Stimulated activated CD4-positive, alpha-beta T cell treated with anti-CD3 and anti-CD28 coated beads, Interleukin-4, amount 100 ng/mL, for 24 hours (primary cell): ENCODE measurements around the gene SF3B4.
A peak's percentile ranks its signal among the peaks of the same experiment; 100 is the strongest.

Source experiments
- DNase-seq: peaks from one replicate; pipeline ENCODE4 v3.0.0-alpha.2; 2020

SF3B4 gene

DNA sequence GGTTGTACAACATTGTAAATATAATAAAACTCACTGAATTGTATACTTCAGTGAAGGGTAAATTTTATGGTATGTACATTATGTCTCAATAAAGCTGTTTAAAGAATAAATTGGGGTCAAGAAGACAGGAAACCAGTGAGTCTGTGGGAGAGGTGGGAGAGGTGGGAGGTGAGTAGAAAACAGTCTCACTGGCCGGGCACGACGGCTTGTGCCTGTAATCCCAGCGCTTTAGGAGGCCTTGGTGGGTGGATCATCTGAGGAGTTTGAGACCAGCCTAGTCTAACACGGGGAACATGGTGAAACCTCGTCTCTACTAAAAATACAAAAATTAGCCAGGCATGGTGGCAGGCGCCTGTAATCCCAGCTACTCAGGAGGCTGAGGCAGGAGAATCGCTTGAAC is 4.9 kb upstream of the SF3B4 start:
- no peak for DNase-seq

DNA sequence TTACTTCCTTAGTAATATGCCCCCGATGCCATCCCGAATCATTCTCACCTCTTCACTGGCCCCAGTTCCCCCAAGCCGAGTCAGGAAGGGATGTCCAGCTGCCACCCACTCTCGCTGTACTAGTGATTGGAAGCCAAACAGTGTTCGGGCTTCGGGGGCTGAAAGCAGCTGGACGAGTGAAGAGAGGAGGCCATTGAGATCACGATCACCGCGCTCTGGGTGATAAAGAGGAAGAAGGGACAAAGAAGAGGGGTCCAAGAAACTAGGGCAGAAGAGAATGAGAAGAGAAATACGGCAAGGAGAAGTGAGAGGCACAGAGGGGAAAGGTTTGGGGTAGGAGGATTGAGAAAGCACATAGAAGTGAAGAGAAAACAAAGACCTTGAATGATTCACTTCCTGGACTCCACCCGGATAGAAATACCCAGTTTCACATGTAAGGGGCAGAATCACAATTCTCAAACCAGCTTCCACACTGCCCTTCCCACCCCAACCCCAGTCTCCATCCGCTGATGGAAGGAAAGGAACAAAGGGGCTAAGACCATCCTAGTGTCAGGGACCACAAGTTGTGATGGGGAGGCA is 3.7 kb upstream of the SF3B4 start:
- DNase-seq = no peak

DNA sequence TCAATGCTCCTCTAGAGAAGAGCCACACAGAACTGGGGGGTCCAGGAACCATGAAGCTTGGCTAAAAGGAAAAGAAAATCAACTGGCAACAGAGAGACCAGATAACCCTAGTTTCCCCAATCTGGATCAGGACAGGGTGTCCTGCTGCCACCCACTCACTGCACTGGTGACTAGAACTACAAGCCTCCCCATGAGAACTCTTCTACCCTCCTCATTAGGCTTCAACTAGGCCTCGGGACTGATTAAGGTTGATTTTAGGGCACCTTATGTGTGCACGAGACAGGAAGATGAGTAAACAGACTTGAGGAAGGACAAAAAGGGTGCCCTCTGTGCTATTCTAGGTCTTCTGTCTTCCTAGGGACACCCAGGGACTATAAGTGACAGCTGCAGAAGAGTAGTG is 2.3 kb upstream of the SF3B4 start:
- no peak for DNase-seq

DNA sequence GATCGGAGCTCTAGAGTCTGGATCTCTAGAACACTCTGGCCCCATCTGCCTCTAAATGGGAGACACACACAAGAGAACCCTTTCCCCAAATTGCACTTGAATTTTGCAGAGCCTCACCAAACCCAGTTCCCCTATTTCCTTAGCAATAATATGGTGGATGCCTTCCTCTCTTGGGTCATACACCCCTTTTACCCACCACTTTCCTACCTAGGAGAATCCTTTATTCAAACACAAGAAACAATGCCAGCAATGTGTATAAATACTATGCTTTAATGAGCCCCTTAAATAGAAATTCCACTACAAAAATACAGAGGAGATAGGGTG is 760 bp upstream of the SF3B4 start:
- no peak for DNase-seq

DNA sequence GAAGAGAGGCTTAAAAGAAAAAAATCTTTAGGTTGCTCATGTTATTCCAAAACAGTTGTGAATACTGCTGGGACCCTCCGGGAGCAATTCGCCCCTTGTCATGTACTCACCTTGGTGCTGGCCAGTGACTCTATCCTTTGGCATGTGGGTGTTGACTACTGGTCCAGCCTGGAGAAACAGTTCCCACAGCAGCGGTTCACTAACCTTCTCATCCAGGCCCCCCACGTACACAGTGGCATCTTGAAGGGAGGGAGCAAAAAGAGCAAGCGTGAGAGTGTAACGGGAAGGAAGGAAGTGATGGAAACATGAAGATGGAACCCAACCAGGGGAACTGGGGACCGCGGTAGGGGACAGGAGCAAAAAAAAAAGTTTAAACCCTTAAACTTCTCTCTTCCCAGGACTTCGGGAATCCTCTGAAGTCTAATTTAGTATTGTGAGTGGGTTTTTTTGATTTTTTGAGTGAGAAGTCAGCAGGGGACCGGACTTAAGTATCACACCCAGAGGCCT is 494 bp downstream of the SF3B4 start:
- DNase-seq = no peak

DNA sequence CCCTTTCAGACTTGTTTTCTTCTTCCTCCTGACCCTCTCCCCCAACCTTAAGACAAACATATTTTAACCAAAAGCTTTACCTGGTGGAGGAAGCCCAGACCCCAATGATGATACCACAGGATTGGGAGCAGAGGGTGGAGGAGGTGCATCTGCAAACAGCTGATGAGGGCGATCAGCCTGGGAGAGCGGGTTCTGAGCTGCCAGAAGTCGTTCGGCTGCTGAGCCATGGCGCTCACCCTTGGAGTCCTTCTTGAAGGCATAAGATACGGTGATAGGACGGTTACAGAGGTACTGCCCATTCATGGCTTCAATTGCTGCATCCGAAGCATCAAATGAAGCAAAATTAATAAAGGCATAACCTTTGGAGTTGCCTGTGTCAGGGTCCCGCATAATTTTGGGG is 1.3 kb downstream of the SF3B4 start:
- no peak for DNase-seq

DNA sequence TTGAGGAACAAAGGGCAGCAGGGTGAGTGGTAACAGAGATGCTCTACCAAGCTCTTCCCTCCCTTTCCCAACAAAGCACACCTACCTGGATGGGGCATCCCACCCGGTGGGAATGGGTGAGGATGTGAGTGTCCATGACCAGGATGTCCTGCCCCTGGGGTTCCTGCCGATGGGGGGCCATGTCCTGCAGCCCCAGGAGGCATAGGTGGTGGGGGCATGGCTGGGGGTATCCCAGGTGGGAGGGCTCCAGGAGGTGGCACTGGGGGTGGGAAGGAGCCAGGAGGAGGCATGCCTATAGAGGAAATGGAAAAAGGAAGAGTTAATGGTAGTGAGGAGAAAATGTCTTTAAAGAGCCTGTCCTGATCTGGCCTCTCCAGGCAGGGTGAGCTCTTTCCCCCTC is 1.9 kb downstream of the SF3B4 start:
- DNase-seq = no peak

DNA sequence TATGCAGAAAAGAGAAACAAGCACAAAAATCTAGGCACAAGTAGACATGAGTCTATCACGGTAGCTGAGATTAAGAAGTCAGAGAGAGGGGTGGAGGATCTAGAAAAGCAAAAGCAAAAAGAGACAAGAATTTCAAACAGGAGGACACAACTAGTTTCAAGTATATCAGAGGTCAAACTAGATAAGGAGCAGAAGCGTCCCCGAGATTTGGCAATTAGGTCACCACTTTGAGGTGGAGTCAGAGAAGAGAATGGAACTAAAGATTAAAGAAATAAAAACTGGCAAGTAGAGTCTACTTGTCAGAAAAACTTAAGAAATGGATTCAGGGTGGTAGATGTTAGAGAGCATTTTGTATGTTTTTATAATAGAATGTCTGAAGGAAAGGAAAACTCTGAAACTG is 2.3 kb downstream of the SF3B4 start:
- no peak for DNase-seq

DNA sequence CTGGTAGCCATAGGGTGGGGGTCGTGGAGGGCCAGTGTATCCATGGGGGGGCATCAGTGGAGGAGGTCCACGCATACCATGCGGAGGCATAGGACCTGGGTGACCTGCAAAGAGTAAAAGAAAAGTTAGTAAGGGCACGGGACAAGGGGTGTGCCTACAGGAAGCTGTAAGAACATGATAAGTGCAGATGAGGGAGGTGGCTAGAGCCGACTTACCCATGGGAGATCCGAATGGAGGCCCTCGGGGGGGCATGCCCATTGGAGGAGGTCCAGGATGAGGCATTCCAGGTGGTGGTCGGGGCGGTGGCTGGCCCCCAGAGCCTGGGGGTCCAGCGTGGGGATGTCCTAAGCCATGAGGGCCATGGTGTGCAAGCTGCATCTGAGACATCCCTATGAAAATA is 4.0 kb downstream of the SF3B4 start:
- no peak for DNase-seq

DNA sequence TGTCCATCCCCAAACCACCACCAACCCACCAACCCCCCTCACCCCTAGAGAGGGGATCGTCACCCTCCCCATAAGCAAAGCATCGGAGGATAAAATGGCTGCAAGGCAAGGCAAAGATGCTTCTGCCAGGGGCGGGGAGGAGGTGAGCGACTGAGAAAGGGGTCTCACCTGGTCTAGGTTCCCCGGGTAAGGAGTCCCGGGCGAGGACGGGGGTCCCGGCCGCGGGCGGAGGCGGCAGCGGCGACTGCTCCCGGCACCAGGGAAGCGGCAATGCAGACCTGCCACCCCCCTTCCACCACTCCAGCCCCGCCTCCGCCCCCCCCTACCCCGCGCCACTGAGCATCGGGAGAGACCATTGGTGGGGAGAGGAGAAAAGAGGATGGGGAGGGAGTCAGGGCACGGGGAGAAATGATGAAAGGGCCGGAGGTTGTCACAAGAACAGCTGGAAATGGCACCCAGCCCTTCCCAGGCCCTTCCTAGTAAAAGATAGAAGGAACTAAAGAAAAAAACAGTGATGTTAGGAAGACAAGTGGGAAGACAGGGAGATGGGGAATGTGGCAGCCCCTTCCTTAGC is 9.9 kb downstream of the SF3B4 start, which contains the start of gene SV2A:
Gene SV2A (minus strand): TSS at position 274 of the 574 bp plus-strand sequence. CDS start 4,004 bp downstream, outside the sequence.
- peak; percentile 47 for DNase-seq

DNA sequence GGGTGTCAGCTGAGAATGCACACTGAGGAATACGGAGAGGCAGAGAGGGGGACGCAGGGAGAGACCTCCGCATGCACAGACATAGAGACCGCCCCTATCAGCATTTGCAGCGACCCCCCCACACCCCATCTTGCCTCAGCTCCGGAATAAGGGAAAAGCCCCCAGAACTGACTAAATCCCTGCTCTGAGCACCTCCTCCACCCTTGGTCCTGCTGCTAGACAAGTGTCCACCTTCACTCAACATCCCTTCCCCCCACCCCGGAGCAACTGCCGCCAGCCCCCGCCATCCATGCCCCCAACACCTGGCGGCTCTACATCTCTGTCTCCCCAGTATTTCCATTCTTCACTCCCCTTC is 10.7 kb downstream of the SF3B4 start:
- DNase-seq = no peak

DNA sequence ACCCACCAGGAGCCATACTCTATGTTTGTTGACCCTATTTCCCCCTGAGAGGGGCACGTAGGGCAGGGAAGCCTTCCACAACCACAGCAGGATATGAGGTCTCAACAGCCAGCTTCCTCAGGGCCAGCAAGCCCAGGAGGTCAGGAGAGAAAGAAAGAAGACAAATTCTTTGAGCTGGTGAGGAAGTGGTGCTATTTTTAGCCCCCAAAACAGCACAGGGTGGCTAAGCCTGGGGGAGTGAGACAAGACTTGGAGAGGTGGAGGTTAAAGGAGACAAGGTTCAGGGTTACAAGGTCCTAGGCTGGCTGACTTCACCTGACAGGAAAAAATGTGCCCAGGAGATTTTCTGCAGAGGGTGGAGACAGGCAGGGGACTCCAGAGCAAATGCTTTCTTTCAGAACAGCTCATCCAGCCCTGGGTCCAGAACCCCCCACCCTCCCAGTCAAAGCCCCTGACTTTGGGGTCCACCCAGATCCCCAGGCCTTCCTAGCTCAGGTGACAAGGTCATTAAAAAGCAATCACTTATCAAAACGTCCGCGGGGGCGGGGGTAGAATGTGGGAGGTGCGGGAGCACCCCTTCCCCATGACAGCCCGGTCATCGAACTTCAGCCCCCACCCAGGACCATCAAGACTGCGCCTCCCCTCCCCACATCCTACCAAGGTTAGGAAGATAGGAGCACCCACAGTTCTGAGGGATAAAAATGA is 11.3 kb downstream of the SF3B4 start:
- DNase-seq = no peak

DNA sequence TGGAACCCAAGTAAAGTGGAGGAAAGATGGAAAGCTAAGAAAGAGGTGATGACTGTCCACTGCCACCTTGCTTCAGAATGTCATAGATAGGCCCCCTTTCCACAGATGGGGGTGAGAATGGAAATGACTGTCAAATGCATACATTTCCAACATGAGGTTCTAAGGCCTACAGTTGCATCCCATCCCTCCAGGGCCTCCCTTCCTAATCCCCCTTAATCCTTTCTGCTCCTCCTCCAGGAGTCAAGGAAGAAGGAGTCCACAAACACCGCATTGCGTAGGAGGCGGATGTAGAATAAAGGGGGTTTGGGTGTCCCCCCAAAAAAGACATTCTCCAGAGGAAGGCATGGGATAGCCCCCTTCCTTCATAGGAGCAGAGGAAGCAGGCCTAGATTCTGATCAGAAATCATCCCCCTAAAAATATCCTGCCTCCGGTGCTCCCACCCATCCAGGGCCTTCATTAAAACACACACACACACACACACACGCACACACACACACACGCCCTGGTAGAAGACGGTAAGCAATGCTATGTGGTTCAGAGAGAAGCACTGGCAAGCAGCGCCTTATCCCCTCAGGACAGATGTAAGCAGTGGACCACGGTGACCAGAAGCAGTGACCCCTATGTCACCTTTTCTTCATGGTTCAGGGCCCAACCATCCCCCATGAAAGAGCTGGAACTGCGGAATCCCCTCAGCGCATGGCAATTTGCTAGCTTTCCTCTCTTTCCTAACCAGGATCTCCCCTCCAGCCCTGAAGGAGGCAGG is 12.0 kb downstream of the SF3B4 start:
- no peak for DNase-seq

DNA sequence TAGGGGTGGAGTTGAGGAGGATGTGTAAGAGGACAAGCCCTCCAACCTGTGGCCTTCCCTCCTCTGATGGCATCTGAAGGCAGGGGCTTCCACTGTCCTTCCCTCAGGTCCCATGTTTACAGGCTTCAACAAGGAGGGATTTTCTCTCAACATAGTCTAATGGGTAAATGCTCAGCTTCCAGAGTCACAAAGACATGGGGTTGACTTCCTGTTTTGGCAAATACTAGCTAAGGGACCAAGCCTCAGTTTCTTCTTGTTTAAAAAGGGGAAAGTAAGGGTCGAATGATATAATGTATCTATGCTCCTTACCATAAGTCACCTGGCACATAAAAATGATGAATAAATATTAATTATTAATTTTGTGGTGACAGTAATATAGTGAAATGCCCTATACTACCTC is 13.1 kb downstream of the SF3B4 start:
- no peak for DNase-seq

DNA sequence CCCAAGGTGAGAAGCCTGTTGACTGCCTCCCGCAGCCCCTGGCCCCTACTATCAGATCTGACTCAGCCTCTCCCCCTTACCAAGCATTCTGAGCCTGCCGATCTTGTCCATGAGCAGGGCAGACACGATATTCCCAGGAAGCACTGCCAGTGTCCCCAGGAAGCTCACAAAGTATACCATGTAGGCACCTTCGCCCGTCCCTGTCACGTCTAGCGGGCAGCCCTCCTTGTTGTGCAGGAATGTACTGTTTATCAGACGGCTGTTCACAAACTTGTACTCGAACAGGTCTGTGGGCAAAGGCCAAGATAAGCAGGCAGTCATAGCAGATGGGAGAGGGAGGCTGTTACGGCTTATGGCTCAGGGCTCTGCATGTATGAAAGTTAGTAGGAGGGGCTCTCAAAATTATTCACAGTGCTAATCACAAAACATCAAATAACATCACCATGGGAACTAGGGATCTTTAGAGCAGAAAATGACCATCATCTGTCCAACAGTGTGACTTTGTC is 21.0 kb downstream of the SF3B4 start:
- DNase-seq = no peak

DNA sequence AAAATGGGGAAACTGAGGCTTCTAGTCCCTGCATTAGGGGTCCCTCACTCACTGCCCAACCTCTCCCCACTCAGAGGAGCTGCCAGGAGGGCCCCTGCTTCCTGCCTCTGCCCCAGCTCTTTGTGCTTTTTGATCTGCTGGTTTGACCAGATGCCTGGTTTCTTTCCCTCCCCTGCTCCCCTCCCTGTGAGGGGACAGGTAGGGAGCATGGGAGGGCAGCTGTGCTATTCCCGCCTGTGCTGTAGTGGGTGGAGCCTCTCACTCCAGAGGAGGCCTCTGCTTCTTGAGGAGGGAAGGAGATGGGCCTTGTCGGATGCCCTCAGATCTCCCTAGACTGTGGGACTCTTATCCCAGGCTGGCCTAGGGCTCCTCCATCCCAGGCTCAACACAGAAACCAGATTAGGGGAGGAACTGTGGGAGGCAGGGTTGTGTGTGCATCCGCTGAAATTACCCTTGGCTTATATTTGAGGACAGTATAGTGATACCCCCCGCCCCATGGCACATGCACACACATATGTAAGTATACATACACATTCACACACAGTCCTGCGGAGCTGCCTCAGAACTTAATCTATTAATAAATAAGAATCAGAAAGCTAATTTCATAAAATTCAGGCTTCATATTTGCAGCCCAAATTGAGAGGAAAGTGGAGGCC is 23.6 kb downstream of the SF3B4 start:
- DNase-seq = no peak

DNA sequence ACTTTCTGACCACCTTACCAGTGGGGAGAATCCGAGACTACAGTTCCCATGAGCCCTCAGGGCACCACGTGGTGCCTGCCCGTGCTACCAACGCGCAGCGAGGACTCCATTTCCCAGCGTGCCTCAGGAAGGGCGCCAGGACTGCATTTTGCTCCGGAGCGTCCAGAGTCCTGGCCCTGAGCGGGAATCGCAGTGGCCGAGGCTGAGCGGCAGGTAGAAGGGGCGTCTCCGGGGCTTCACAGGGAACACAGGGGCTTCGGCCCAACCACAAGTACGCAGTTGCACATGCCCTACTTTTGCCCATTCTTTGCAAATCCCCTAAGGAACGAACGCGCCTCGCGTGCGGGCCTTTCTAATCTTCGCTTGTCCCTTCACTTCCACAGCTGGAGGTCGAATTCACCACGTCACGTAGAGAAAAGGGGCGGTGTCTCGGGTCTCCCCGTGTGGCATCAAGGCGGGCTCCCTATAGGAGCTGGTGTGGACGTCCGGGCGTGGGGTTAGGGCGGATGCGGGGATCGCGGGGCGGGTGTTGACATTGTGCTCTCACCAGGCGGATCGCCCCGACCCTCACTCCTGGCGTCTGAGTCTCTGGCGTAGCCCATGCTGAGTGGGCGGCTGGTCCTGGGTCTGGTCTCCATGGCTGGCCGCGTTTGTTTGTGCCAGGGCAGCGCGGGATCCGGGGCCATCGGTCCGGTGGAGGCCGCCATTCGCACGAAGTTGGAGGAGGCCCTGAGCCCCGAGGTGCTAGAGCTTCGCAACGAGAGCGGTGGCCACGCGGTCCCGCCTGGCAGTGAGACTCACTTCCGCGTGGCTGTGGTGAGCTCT is 27.9 kb downstream of the SF3B4 start, which contains the start of gene BOLA1:
Gene BOLA1 (plus strand): TSS at position 109 of the 825 bp plus-strand sequence. CDS start 492 bp downstream, at position 601.
- peak; percentile 86 for DNase-seq

DNA sequence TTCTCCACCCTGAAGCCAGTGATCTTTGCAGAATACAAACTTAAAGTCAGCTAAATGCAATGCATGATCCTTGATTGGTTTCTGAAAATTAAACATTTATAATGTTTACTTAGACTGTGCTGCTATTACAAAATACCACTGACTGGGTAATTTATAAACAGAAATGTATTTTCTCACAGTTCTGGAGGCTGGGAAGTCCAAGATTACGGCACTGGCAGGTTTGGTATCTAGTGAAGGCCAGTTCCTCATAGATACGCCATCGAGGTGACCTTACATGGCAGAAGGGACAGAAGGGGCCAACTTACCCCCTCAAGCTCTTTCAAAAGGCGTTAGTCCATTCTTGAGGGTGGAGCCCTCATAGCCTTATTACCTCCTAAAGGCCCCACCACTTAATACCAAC is 31.0 kb downstream of the SF3B4 start:
- DNase-seq = no peak

DNA sequence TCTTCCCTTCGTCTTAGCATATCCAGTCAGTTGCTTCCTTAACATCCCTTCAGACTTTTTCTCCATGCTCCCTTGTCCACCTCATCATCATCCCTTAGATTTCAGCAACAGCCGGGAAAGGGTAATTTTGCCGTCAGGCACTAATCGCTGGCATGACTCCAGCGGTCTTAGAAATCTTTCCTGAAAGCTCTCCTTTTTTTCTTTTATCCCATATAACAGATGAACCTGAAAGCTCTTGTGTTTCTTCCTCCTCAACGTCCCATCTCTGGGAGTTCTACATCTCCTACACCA is 38.7 kb downstream of the SF3B4 start:
- no peak for DNase-seq

DNA sequence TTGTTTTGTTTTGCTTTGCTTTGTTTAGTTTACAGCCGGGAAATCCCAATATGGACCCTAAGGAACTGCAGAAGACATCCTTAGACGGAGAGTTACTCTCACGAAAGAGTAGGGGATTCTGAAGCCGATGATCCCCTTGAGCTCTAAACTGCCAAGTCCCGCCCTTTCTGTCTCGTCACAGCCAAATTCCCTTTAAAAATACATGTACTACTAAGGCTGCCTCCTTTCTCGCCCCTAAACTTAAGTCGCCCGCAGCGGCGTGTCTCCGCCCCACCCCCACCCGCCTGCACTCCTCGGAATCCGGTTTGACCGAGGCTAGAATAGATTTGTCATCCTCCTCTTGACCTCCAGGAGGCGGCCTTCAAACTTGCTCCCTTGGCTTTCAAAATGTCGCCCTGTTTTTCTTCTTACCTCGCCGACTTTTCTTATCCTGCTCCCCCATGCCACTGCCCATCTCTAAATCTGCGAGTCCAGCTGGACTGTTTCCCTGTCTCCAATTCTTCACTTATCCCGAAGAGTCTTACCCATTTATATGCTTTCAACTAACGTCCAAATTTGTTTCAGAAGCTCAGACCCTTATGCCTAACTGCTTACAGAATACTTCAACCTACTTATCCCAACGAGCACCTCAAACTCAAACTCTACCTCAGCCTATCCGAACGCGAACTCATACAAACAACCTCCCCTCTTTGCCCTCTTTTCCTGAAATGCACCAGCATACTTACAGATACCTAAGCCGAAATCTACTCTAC is 39.2 kb downstream of the SF3B4 start:
- peak; percentile 78 for DNase-seq

DNA sequence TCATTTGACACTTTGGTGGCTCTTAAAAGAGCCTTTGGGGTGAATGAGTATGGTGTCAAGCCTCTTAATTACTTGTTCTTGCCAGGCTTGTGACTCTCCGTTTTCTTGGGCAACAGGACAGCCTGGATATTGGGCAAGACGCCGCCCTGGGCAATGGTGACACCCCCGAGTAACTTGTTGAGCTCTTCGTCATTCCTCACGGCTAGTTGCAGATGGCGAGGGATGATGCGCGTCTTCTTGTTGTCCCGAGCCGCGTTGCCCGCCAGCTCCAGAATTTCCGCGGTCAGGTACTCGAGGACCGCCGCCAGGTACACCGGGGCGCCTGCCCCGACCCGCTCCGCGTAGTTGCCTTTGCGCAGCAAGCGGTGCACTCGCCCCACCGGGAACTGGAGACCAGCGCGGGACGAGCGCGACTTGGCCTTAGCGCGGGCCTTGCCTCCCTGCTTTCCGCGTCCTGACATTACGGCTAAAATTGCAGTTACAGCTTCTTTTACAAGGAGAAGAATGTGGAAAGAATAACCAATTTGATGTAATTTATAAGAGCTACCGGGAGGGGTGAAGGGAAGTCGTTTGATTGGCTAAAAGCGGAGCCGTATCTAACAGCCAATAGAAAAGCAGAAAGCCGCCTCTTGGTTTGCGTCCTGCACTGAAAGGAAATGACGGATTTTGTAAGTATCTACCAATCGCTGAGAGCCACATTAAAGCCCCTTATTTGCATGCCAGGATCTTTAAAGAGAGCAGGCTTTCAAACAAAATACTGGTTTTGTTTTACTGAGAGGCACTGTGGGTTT is 40.0 kb downstream of the SF3B4 start:
- peak; percentile 80 for DNase-seq
